Measurements from ENCODE around the gene FKBP7. TPM values are rescaled to one million over a fixed set of nuclear protein-coding genes. Genes with fewer than 3 reads are reported as not detected.

FKBP7 gene
- total RNA-seq, 1 experiment from 2014 or later, result 8.4 TPM

GRCh38 chr2:178449700-178450523, 28.5 kb downstream of the FKBP7 start:
- ChIA-PET POLR2A (interaction anchor here (0.8 to 4.1 kb wide), 14 partner anchors 9 to 257 kb away, joined by 3 to 76 read pairs (median 8); partner anchors contain the start of genes FKBP7, OSBPL6 and PLEKHA3), CTCF (interaction anchor here (0.9 to 3.3 kb wide), 3 partner anchors 31 to 338 kb away, joined by 3 to 23 read pairs (median 6); partner anchors contain the start of gene RBM45)
- peaks cover 11% of the 10 kb centered on the region for H3K4me1 Mint-ChIP-seq (ENCODE audit: insufficient read depth, unreplicated experiment)
- peaks cover 40% of the 10 kb centered on the region for H3K36me3 Mint-ChIP-seq (ENCODE audit: insufficient read depth, unreplicated experiment)
- peak overlapping the region; percentile 59 for H3K27ac Mint-ChIP-seq (ENCODE audit: low read depth, unreplicated experiment)
- intact Hi-C loops (cut with micrococcal nuclease), result loop anchor here (1.0 kb wide), 1 partner anchor 73 kb away; no protein-coding TSS in a partner anchor
- H3K27me3 Mint-ChIP-seq (ENCODE audit: insufficient read depth, unreplicated experiment), result no peaks in the 10 kb centered on the region
- no peak for TF ChIP-seq CTCF (IDR thresholded peaks at IDR 0.05; ENCODE audit: unreplicated experiment)
- H3K9me3 Mint-ChIP-seq (ENCODE audit: unreplicated experiment), result no peaks in the 10 kb centered on the region
- peak overlapping the region; percentile 88 for H3K4me3 Mint-ChIP-seq (ENCODE audit: unreplicated experiment)
- BruUV-seq (replicated peaks), result TSS peak; percentile 41
- peak; percentile 5 for DNase-seq (ENCODE audit: unreplicated experiment)

- CTCF ChIA-PET, result interaction anchor here (0.5 to 3.3 kb wide), 5 partner anchors 13 to 611 kb away, joined by 3 to 23 read pairs (median 3); partner anchors contain the start of gene RBM45
Measured at GRCh38 chr2:178448968-178449661, 29.3 kb downstream of the FKBP7 start.

GRCh38 chr2:178441426-178441825, 37.0 kb downstream of the FKBP7 start:
- TF ChIP-seq CTCF (IDR thresholded peaks at IDR 0.05; ENCODE audit: unreplicated experiment), result no peak
- no peak overlapping the region for H3K4me3 Mint-ChIP-seq (ENCODE audit: unreplicated experiment)

More at GRCh38 chr2:178448968-178449661, 29.3 kb downstream of the FKBP7 start:
- DNase-seq (ENCODE audit: unreplicated experiment), result no peak
- no peaks in the 10 kb centered on the region for H3K27me3 Mint-ChIP-seq (ENCODE audit: insufficient read depth, unreplicated experiment)
- H3K4me1 Mint-ChIP-seq (ENCODE audit: insufficient read depth, unreplicated experiment), result peaks cover 11% of the 10 kb centered on the region
- TF ChIP-seq CTCF (IDR thresholded peaks at IDR 0.05; ENCODE audit: unreplicated experiment), result no peak
- H3K27ac Mint-ChIP-seq (ENCODE audit: low read depth, unreplicated experiment), result peak overlapping the region; percentile 61
- intact Hi-C loops (cut with micrococcal nuclease), result no loop called here
- H3K4me3 Mint-ChIP-seq (ENCODE audit: unreplicated experiment), result peak overlapping the region; percentile 88
- no peaks in the 10 kb centered on the region for H3K9me3 Mint-ChIP-seq (ENCODE audit: unreplicated experiment)
- H3K36me3 Mint-ChIP-seq (ENCODE audit: insufficient read depth, unreplicated experiment), result peaks cover 48% of the 10 kb centered on the region
- BruUV-seq (replicated peaks), result no TSS peak
- POLR2A ChIA-PET, result interaction anchor here (0.8 to 4.1 kb wide), 10 partner anchors 8 to 256 kb away, joined by 3 to 76 read pairs (median 20); partner anchors contain the start of genes FKBP7 and PLEKHA3

More at GRCh38 chr2:178441426-178441825, 37.0 kb downstream of the FKBP7 start:
- intact Hi-C loops (cut with micrococcal nuclease), result no loop called here
- ChIA-PET POLR2A (interaction anchor here (3.8 kb wide), 1 partner anchor 9 kb away, joined by 22 read pairs; the partner anchor contains the start of genes PJVK and PRKRA), CTCF (interaction anchor here (1.7 to 2.1 kb wide), 2 partner anchors 22 to 29 kb away, joined by 4 to 5 read pairs; no protein-coding TSS in a partner anchor)
- Mint-ChIP-seq H3K4me1 (ENCODE audit: insufficient read depth, unreplicated experiment) (no peaks in the 10 kb centered on the region), H3K27ac (ENCODE audit: low read depth, unreplicated experiment) (peak overlapping the region; percentile 5), H3K9me3 (ENCODE audit: unreplicated experiment) (no peaks in the 10 kb centered on the region), H3K36me3 (ENCODE audit: insufficient read depth, unreplicated experiment) (peaks cover 77% of the 10 kb centered on the region), H3K27me3 (ENCODE audit: insufficient read depth, unreplicated experiment) (no peaks in the 10 kb centered on the region)
- DNase-seq (ENCODE audit: unreplicated experiment), result no peak
- BruUV-seq (replicated peaks), result no TSS peak
